Stimulated activated CD4-positive, alpha-beta T cell treated with anti-CD3 and anti-CD28 coated beads, TNF-alpha, amount 100 ng/mL, for 24 hours (primary cell): ENCODE measurements around the gene SETBP1.
A peak's percentile ranks its signal among the peaks of the same experiment; 100 is the strongest.
"Not testable (repeated sequence)": the region's sequence is repeated elsewhere in the genome, so short reads cannot be mapped to it uniquely, and the experiment has no call there.

Source experiments
- DNase-seq, 3 experiments: peaks; one replicate each; pipeline ENCODE4 v3.0.0-alpha.2; 2020; ENCODE audit warnings: low read depth in 3 of 3

SETBP1 gene

DNA sequence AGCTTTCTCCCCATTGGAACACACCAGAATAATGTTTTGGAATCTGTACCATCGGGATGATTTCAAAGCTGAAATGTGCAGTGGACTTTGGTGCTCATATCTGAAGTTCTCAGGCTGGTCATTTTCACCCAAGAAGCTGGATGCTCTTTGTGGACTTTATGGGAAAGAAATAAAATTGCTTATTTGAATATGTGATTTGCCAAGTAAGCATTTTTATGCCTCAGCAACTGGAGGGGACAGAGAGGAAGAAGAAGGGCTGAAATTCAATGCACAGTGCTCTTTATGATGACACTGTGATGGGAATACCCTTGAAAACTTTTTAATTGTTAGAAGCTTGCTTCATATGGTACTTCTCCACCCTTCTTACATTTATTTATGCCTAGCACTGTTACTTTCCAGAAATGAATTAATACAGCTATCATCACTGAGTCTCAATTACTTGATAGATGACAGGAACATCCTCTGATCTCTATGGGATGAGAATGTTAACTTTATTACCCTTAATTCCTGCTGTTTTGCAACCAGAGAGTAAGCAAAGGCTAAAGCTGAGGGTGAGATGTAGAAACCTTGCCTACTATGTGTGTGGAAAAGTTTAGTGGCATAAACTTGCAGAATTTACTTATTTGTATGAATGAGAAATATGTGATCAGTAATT, 23.6 kb downstream of the SETBP1 start:
- no peak for DNase-seq

DNA sequence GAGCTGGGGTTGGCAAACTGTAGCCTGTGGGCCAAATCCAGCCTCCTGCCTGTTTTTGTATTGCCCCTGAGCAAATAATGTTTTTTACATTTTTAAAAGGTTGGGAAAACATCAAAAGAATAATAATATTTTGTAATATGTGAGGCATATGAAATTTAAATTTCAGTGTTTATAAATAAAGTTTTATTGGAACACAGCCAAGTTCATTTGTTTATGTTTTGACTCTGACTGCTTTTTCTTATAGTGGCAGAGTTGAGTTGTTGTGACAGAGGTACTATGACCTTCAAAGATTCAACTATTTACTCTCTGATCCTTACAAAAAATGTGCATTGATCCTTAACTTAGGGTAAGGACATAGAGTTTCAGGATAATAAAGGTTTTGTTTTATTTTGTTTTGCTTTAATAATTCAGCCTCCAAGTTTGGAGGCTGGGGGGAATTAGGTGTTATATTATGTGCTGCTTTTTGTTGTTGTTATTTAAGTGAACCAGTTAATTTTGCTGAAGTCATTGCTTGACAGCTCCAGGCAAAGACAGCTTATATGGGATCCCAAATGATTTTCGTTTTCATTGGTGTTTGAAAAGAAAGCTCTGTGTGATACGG, 24.5 kb downstream of the SETBP1 start:
- DNase-seq, result no peak

DNA sequence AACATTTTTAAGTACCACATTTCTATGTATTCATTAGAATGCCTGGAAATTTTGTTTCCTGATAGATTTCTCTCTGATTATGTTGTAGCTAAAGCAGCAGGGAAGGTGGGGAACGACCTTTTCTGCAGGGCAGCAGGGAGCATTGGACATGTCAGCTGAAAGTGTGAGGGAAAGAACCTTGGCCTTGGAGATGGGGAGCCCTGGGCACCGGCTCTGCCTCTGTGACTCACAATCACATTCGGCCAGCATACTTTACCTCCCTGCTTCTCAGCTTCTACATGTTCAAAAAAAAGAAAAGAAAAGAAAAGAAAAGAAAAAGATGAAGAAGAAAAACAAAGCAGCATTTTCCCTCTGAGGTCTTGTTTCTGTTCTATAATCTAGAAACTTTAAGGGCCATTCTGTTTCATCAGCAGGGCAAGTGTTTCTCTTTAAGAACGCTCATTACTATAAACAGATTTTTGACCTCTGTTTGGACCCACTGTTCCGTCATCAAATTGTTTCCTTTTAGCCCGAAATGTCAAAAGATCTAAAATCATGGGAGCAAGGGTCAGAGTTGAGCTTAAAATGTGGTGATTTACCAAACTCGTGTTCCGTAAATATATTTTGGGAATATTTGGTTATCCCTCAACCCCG, 27.9 kb downstream of the SETBP1 start:
- DNase-seq, result no peak

DNA sequence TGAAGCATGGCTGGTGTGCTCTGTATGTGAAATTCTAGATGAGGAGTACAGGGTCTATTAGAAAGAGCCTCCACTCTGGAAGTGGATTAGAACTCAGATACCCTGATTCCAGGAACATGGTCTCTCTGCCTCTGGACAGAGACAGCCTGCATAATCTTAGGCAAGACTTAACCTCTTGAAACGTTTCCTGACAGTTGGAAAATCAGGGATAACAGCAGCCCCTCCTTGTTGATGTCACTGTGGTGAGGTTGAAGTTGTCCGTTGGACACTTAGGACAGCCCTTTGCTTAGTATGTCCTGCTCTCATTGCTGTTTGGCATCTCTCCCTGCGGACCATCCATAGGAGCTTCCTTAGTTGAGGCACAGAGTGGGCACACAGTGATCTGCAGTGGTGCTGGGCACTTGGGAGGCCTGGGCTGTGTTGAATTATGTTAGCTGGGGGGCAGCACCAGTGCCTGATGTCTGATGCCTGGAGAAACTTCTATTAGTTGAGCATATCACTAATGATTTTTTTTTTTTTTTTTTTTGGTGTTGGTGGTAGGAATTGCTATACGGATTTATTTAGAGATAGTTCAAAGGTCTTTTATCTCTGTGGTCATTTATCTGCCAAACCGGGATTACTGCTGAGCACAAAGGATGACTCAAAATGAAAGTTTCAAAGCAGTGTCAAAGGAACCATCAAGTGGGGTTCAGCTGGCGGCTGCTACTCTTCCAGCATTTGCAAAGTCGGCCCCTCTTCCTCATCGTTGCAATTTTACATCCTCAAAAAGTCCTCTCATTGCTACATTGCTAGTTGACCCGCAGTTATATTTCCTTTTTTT, 28.8 kb downstream of the SETBP1 start:
- DNase-seq, result no peak

DNA sequence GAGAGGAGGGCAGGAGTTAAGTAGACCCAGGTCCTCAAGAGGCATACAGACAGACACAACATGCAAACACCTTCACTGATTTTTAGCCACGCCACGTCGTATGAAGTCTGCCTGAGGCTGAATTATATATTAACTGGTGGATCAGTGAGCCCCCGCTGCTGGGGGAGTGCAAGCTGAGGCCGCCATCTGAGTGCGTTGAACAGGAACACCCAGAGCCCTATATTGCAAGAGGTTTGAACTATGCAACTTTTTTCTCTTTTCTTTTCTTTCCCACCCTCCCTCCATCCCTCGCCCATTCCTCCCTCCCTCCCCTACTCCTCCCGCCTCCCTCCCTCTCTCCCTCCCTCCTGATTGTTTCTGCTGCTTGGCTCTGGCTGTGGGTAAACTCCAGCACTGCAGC, 30.2 kb downstream of the SETBP1 start:
- DNase-seq, result no peak

DNA sequence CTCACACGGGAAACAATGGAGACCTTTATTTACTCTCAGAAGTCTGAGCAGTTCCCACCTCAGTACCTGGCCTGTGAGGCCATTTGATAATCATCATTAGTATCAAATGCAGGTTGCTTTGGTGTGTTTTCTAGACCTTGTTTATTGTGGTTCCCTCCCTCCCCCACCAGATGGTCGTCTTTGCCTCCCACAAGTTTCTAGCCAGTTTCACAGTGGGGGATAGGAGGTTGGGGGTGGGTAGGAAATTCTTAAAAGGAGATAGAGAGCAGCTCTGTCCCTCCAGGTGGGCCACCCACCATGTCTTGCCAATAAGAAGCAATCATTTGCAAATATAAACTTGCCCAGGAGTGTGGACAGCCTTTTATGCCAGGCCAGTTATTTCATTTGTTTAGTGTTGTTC, 31.3 kb downstream of the SETBP1 start:
- no peak for DNase-seq

GRCh38 chr18:44713435-44713834, 32.7 kb downstream of the SETBP1 start:
- no peak for DNase-seq

- DNase-seq, result no peak
Observed at GRCh38 chr18:44714376-44714775, 33.7 kb downstream of the SETBP1 start.

DNA sequence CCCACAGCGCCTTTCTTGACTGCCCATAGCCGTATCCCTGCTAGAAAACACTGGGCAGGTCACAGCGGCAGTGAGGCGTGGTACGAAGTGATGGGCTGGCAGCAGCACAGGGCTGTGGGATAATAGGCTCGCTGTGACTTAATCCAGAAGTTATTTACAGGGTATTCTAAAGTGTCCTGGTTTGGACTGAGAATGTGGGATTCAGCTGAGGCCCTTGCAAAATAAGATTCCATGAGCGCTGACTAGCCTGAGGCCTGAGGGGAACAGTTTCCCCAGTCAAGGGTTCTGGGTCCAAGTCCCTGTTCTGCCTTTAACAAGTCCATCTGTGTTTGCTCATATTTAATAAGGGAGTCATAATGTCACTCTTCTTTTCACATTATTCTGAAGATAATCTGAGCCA, 34.6 kb downstream of the SETBP1 start:
- no peak for DNase-seq

GRCh38 chr18:44715842-44716241, 35.2 kb downstream of the SETBP1 start:
- DNase-seq, result no peak

DNA sequence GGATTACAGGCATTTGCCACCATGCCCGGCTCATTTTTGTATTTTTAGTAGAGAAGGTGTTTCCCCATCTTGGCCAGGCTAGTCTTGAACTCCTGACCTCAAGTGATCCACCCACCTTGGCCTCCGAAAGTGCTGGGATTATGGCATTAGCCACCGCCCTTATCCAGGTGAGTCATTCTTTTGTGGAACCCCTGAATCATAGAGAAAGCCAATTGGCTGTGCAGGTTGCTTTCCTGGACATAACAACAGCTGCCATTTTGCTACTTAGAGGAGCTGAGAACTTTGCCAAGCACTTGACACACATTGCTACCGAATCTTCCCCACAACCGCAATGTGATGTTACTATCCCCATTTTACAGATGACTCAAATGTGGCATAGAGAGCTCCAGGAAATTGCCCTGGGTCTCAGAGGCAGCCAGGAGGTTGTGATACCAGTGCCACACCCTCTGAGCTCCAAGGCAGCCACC, 36.0 kb downstream of the SETBP1 start:
- DNase-seq, result no peak

DNA sequence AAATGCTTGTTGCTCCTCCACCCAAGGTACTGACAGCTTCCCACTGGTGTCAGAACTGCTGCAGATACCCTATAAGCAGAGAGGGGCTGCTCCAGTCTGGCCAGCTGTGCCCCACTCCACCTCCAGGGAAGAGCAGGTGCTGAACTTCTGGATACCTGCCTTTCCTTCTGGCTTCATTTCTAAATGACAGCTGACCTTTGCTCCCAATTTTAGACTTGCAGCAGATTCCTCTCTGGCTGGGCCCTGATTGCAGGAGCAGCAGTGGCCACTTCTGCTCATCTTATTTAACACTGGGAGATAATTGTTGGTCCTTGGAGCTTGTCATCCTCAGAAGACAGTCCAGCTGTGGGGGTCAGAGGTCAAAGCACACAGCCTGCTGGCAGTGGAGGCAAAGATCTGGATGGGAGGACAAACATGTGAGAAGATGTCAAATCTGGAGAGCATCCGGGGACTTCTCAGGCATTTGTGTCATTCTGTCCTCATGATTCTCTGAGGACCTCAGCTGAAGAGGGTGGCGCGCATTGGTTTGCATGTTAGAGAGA, 38.9 kb downstream of the SETBP1 start:
- DNase-seq, result no peak

DNA sequence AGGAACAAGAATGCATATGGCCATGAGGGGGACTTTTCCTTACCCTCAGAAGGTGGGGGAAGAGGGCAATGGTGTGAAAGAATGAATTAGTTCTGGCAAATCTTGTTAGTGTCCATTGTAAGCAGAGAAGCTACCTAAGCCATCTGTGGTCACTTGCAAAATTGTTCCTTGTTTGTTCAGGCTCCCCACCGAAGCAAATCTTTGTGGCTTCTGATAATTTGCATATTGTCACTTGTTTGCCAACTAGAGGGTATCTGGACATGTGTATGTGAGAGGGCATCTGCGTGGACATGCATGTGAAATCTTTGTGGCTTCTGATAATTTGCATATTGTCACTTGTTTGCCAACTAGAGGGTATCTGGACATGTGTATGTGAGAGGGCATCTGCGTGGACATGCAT, 41.1 kb downstream of the SETBP1 start:
- DNase-seq, result not testable (repeated sequence)

DNA sequence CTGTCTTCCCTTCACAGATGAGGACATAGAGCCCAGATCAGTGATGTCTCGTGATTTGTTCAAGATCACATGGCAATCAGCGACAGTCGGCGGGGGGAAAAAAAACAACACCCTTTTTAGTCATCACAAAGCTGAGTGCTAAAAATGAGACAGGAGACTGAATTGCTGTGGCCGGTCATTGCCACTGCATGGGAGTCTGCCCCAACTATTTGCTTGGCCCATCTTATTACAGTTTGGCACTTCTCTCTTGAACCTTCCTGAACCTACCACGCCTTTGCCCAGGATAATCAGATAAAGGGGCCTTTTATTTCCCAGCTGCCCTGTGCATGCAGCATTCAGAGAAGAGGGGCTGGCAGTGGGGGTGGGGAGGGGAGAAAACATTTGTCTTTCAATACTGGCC, 42.7 kb downstream of the SETBP1 start:
- DNase-seq, result no peak

DNA sequence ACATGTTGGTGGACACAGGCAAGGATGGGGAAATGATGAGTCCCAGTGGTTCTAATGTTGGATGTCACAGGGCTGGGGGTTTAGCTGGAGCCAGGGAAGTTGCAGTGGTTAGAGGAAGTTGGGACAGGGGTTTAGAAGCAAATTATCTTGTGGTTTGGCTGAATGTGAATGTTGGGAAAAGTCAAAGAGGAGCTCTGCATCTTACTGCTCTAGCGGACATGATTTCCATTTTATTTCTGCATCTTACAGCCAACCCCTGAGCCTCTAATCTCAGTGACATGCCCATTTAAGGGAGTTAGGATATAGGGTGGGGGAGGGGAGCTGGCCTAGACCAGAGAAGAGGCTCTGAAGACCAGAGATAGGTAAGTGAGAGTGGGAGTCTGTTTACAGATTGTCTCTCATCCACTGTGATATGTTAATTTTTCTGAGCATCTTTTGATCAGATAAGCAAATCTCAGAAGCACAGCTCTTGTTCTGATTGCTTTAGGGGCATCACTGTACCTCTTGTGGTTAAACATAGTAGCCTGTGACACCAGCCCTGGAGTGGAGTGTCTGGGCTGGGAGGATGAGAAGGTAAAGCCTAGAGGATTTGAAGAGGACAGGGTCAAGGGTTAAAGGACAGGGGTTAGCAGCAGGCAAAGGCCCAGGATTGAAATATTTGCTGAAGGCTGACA, 43.6 kb downstream of the SETBP1 start:
- no peak for DNase-seq

- peak; percentile 33 to 58 (median 47) for DNase-seq
Observed at GRCh38 chr18:44725300-44726058, 44.8 kb downstream of the SETBP1 start.

DNA sequence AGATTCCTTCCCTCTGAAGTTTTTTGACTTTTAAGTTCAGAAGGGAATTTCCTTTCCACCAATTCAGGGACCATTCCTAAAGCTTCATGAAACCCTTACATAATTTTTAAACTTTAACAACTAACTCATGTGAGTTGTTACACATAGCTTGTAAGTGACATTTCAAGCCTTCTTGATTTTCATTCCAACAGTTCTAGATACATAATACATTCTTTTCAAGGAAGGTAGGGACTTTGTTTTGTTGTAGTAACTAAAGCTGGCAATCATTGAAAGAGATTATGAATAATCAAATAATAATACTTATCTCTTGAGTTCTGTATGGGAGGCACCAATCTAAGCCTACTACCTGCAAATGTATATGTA, 45.4 kb downstream of the SETBP1 start:
- DNase-seq, result no peak

DNA sequence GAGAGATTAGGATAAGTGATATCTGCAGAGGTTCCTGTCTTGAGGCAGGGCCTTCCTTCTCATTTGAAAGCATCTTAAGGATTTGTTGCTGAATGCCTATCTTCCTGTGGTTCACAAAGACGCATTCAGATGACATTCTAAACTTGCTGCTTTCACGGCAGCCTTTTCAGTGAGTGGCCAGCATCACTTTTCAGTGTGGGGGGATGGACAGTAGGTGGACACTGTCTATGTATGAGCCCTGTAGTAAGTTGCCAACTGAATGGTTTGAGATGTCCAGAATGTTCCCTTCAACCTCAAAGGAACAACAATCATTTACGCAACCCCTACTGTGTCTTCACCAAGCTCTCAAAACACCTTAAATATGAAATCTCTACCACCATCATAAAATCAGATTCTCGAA, 46.6 kb downstream of the SETBP1 start:
- no peak for DNase-seq

DNA sequence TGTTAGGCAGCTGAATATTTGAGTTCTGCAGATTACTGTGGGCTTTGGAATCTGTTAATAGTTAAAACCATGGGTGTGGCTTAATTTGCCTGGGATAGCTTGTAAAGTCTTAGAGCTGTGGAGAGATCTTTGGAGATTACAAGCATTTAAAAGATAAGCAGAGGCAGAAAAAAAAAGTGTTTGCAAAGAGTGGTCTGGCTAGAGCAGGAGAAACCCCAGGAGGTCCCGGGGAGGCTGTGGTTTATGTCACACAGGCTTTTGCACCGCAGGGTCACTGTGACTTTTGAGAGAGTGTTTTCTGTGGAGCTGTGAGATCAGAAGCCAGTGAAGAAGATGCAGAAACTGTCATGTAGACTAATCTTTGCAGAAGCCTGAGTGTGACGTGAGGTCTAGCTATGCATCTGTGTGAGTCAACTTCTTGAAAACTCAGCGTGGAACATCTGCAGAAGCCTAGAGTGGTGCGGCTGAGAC, 49.0 kb downstream of the SETBP1 start:
- peak in 1 of 3 experiments; percentile 39 for DNase-seq

DNA sequence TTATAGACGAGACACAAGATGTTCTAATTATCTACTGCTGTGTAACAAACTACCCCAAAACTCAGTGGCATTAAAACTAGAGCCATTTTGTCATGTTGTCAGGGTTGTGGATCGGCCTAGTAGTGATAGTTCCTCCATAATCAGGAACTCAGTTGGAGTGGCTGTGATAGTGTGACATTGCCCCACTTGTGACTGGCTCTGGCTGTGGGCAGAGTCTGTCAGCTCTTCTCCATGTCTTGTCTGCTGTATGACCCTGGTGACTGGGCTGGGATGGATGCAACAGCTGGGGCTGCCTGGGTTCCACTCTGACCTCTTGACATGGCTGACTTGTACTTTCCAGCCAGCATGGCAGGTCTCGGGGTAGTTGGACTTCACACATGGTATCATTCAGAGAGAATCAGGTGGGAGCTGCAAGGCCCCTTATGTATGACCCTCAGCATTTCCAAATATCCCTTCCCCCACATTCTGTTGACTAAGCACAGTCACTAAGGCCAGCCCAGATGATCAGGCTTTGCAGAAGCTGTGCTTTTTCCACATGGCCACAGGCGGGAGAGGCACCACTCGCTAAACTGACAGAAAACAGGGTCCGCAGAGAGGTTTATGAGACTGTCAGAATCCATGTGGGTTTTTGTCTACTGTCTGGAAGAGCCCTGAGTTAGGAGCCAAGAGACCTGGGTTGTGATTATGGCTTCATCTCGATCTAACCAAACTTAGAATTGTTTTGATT, 50.3 kb downstream of the SETBP1 start:
- no peak for DNase-seq
